OCI-LY3 (cell line): ENCODE measurements around the gene MTX1.

Experiments used
- EZH2phosphoT487 ChIP-seq: fragments of 200-600 bp; shearing (Covaris generic); IDR thresholded peaks from 2 replicates; pipeline ENCODE4 v1.6.1; 2018; ENCODE audit warnings: antibody characterized with exemption, mixed run types, low read depth
- TF ChIP-seq, protein P1 (sequence below): fragments of 200-600, 300-600 bp; sonication (generic); IDR thresholded peaks from 2 replicates; pipeline ENCODE4 v1.5.1; 2014; ENCODE audit warnings: antibody characterized with exemption, low read length, low read depth

DNA sequence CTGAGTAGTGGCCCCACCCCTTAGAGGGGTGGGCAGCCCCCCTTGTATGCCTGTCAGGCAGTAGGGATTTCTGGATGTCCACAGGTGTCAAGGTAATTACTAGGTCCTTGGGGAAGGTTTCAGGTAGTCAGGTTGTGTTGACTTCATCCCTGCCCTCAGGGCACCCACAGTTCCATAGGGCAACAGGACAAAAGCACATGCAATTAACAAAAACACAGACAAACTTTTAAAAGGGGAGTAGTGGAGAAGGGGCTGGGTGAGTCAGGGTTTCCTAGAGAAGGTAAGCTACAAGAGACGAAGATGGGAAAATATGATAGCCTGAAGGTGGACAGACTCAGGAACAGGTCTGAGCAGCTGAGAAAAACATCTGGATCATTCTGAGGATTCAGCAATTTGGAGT, 49.5 kb upstream of the MTX1 start:
- TF ChIP-seq, protein P1, sequence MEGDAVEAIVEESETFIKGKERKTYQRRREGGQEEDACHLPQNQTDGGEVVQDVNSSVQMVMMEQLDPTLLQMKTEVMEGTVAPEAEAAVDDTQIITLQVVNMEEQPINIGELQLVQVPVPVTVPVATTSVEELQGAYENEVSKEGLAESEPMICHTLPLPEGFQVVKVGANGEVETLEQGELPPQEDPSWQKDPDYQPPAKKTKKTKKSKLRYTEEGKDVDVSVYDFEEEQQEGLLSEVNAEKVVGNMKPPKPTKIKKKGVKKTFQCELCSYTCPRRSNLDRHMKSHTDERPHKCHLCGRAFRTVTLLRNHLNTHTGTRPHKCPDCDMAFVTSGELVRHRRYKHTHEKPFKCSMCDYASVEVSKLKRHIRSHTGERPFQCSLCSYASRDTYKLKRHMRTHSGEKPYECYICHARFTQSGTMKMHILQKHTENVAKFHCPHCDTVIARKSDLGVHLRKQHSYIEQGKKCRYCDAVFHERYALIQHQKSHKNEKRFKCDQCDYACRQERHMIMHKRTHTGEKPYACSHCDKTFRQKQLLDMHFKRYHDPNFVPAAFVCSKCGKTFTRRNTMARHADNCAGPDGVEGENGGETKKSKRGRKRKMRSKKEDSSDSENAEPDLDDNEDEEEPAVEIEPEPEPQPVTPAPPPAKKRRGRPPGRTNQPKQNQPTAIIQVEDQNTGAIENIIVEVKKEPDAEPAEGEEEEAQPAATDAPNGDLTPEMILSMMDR: no peak
- TF ChIP-seq EZH2phosphoT487: no peak
